ENCODE measurements around the gene ACSF2. TPM values are rescaled to one million over a fixed set of nuclear protein-coding genes. Genes with fewer than 3 reads are reported as not detected.
"Not testable (repeated sequence)": the region's sequence is repeated elsewhere in the genome, so short reads cannot be mapped to it uniquely, and the experiment has no call there.

Gene ACSF2
- total RNA-seq, 1 experiment from 2014 or later = 20.4 TPM

GRCh38 chr17:50412188-50412732 lies 13.8 kb upstream of the ACSF2 start:
- DNase-seq (ENCODE audit: low read depth) = no peak

GRCh38 chr17:50414808-50415207 lies 11.2 kb upstream of the ACSF2 start:
- DNase-seq (ENCODE audit: low read depth) = no peak

- not testable (repeated sequence) for DNase-seq (ENCODE audit: low read depth)
These were observed 6.4 kb upstream of the ACSF2 start for GRCh38 chr17:50419577-50419976.

GRCh38 chr17:50420419-50421112 lies 5.5 kb upstream of the ACSF2 start:
- DNase-seq (ENCODE audit: low read depth) = peak; percentile 9

- peak; percentile 22 for DNase-seq (ENCODE audit: low read depth)
These were observed 4.5 kb upstream of the ACSF2 start for GRCh38 chr17:50421308-50422051.

- DNase-seq (ENCODE audit: low read depth) = no peak
These were observed 3.3 kb upstream of the ACSF2 start for GRCh38 chr17:50422738-50423137.

- peak; percentile 90 for DNase-seq (ENCODE audit: low read depth)
These were observed 2.4 kb upstream of the ACSF2 start for GRCh38 chr17:50423553-50424159.

GRCh38 chr17:50424246-50424995 lies 1.6 kb upstream of the ACSF2 start:
- no peak for DNase-seq (ENCODE audit: low read depth)

- no peak for DNase-seq (ENCODE audit: low read depth)
These were observed 879 bp upstream of the ACSF2 start for GRCh38 chr17:50424996-50425681.

- DNase-seq (ENCODE audit: low read depth) = no peak
These were observed 409 bp downstream of the ACSF2 start for GRCh38 chr17:50426472-50426782.

- peak; percentile 47 for DNase-seq (ENCODE audit: low read depth)
These were observed 1.1 kb downstream of the ACSF2 start for GRCh38 chr17:50426814-50427787.

- not testable (repeated sequence) for DNase-seq (ENCODE audit: low read depth)
These were observed 2.1 kb downstream of the ACSF2 start for GRCh38 chr17:50428126-50428525.

- DNase-seq (ENCODE audit: low read depth) = no peak
These were observed 2.9 kb downstream of the ACSF2 start for GRCh38 chr17:50428831-50429424.

- no peak for DNase-seq (ENCODE audit: low read depth)
These were observed 3.8 kb downstream of the ACSF2 start for GRCh38 chr17:50429793-50430192.

- DNase-seq (ENCODE audit: low read depth) = no peak
These were observed 5.0 kb downstream of the ACSF2 start for GRCh38 chr17:50430821-50431618.

- DNase-seq (ENCODE audit: low read depth) = no peak
These were observed 6.2 kb downstream of the ACSF2 start for GRCh38 chr17:50432125-50432762.

GRCh38 chr17:50437409-50437808 lies 11.4 kb downstream of the ACSF2 start:
- no peak for DNase-seq (ENCODE audit: low read depth)

- no peak for DNase-seq (ENCODE audit: low read depth)
These were observed 13.0 kb downstream of the ACSF2 start for GRCh38 chr17:50439008-50439407.
